Smooth muscle cell (in vitro differentiated cells): ENCODE results near the gene SDF2L1. TPM values are rescaled to one million over a fixed set of nuclear protein-coding genes. Genes with fewer than 3 reads are reported as not detected.

ENCODE experiments used
- DNase-seq: peaks from one replicate; lab custom pipeline; 2025; ENCODE audit not compliant: unreplicated experiment; lab: John Stamatoyannopoulos, UW
- H2AFZ ChIP-seq: fragments of 200-600 bp; sonication (generic); 2 replicates; pipeline ENCODE4 v1.6.0; 2016; ENCODE audit warnings: antibody characterized with exemption, low read depth, mild to moderate bottlenecking
- H3F3A ChIP-seq: fragments of 200-600 bp; sonication (generic); 2 replicates; pipeline ENCODE4 v1.6.0; 2017; ENCODE audit warnings: antibody characterized with exemption, low read depth
- H3K27ac ChIP-seq: fragments of 200-600 bp; sonication (generic); 2 replicates; pipeline ENCODE4 v1.5.1; 2016; ENCODE audit warnings: low read depth, mild to moderate bottlenecking
- H3K27me3 ChIP-seq: fragments of 200-600 bp; sonication (generic); 2 replicates; pipeline ENCODE4 v1.6.1; 2016; ENCODE audit warnings: low read depth, mild to moderate bottlenecking
- H3K36me3 ChIP-seq: fragments of 200-600 bp; sonication (generic); 2 replicates; pipeline ENCODE4 v1.5.1; 2016; ENCODE audit warnings: low read depth
- H3K4me1 ChIP-seq: fragments of 200-600 bp; sonication (generic); 2 replicates; pipeline ENCODE4 v1.5.1; 2016; ENCODE audit warnings: low read depth
- H3K4me2 ChIP-seq: fragments of 200-600 bp; sonication (generic); 2 replicates; pipeline ENCODE4 v1.6.0; 2016; ENCODE audit warnings: mild to moderate bottlenecking
- H3K4me3 ChIP-seq: fragments of 200-600 bp; sonication (generic); 2 replicates; pipeline ENCODE4 v1.5.1; 2016; ENCODE audit warnings: mild to moderate bottlenecking
- H3K79me2 ChIP-seq: fragments of 200-600 bp; sonication (generic); 2 replicates; pipeline ENCODE4 v1.6.0; 2016; ENCODE audit warnings: low read depth, mild to moderate bottlenecking
- H3K9ac ChIP-seq: fragments of 200-600 bp; sonication (generic); 2 replicates; pipeline ENCODE4 v1.6.0; 2016; ENCODE audit warnings: low read depth
- H3K9me3 ChIP-seq: fragments of 200-600 bp; sonication (generic); replicated peaks from 2 replicates; pipeline ENCODE4 v1.5.1; 2016; ENCODE audit warnings: low read depth
- H4K20me1 ChIP-seq: fragments of 200-600 bp; sonication (generic); 2 replicates; pipeline ENCODE4 v1.6.0; 2016; ENCODE audit warnings: low read depth
- WGBS: methylation state at CpG from one replicate; pipeline ENCODE4 v1.1.7; 2016; ENCODE audit warnings: low lambda C conversion rate; 5-methylcytosine and 5-hydroxymethylcytosine counted together
- polyA plus RNA-seq: library from polyadenylated mRNA; unstranded; fragments of >200 nt; fragmentation: Nextera tagmentation; extraction: Ambion mirVana; gene quantifications from 2 replicates; pipeline ENCODE4 v1.2.1, GENCODE V29; 2016
- total RNA-seq: library from RNA; depleted of rRNA; stranded (reverse); fragments of >200 nt; gene quantifications from 2 replicates; pipeline ENCODE4 v1.2.3, GENCODE V29; 2014
- TF ChIP-seq, protein P1 (sequence below): fragments of 200-600 bp; sonication (generic); IDR thresholded peaks from 2 replicates; pipeline ENCODE4 v1.5.1; 2017; ENCODE audit warnings: borderline replicate concordance, mild to moderate bottlenecking, antibody characterized with exemption; ENCODE audit not compliant: insufficient read depth, poor library complexity, severe bottlenecking

SDF2L1 gene
- total and polyA plus RNA-seq, 2 experiments from 2014 or later, result 24.9 to 102 TPM

GRCh38 chr22:21622919-21623647, 19.0 kb upstream of the SDF2L1 start:
- WGBS, result 95% methylated on average over 23 of the region's 23 CpGs
- Histone ChIP-seq H3K79me2 (peaks cover 36% of the 10 kb centered on the region), H3K9me3 (no peaks in the 10 kb centered on the region), H3K4me1 (no peaks in the 10 kb centered on the region), H3F3A (no peaks in the 10 kb centered on the region), H4K20me1 (peaks cover 96% of the 10 kb centered on the region), H3K27me3 (no peaks in the 10 kb centered on the region), H3K4me3 (no peak overlapping the region), H3K36me3 (no peaks in the 10 kb centered on the region), H3K9ac (no peak overlapping the region), H3K4me2 (no peak overlapping the region), H3K27ac (no peak overlapping the region), H2AFZ (no peak overlapping the region)
- DNase-seq, result no peak
- TF ChIP-seq, protein P1, sequence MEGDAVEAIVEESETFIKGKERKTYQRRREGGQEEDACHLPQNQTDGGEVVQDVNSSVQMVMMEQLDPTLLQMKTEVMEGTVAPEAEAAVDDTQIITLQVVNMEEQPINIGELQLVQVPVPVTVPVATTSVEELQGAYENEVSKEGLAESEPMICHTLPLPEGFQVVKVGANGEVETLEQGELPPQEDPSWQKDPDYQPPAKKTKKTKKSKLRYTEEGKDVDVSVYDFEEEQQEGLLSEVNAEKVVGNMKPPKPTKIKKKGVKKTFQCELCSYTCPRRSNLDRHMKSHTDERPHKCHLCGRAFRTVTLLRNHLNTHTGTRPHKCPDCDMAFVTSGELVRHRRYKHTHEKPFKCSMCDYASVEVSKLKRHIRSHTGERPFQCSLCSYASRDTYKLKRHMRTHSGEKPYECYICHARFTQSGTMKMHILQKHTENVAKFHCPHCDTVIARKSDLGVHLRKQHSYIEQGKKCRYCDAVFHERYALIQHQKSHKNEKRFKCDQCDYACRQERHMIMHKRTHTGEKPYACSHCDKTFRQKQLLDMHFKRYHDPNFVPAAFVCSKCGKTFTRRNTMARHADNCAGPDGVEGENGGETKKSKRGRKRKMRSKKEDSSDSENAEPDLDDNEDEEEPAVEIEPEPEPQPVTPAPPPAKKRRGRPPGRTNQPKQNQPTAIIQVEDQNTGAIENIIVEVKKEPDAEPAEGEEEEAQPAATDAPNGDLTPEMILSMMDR, result peak; percentile 2

DNA sequence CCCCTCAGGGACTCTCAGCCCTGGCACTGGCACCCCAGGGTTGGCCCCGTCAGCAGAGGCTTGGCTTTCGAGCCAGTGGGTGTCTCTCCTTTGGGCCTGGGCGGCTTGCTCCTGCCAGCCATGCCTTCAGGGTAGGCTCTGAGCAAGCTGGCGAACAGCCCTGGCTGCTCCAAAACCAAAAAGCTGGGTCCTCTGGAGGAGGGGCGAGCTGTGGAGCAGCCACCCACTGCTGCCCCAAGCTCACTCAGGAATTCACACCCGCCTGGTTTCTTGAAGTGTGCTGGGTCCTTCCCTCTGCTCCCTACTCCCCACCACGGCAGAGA, 18.5 kb upstream of the SDF2L1 start:
- peaks cover 96% of the 10 kb centered on the region for H4K20me1 ChIP-seq

DNA sequence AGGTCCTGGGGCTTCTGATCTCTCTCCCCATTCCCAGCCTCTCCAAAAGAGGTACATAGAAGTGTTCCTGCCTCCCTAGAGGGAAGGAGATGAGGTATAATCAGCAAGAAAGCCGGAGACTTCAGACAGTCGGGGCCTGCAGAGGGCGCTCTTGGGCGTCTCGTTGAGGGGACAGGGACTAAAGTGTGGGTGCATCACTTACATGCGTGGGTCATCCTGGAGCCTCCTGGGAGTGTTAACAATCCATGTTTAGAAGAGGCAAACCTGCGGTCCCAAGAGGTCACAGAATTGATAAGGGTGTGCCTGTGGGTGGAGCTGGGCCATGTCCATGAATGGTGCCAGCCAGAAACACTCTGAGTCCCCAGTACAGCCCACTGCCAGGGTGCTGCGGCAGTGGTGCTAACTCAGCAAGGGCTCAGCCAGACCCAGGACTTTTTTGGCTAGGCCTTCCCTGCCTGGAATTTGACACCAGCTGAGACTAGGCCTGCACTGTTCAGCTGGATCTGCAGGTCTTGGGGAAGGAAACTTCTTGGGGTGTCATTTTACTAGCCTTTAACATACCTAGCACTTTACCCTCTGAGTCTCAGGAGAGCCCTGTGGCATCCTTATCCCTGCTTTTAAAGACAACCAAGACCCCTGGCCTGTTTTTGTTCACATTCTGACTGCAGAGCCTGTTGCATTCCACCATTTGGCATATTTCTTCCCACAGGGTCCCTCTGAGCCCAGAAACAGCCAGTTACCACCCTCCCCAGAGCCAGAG, 17.8 kb upstream of the SDF2L1 start:
- WGBS, result 57% methylated on average over 8 of the region's 8 CpGs
- H3K79me2 ChIP-seq, result peaks cover 25% of the 10 kb centered on the region
- no peaks in the 10 kb centered on the region for H3K27me3 ChIP-seq
- no peaks in the 10 kb centered on the region for H3K4me1 ChIP-seq
- no peak overlapping the region for H3K9ac ChIP-seq
- H2AFZ ChIP-seq, result no peak overlapping the region
- TF ChIP-seq, protein P1, result peak; percentile 51
- H3K4me3 ChIP-seq, result no peak overlapping the region
- no peaks in the 10 kb centered on the region for H3K9me3 ChIP-seq
- no peaks in the 10 kb centered on the region for H3K36me3 ChIP-seq
- no peaks in the 10 kb centered on the region for H3F3A ChIP-seq
- H3K27ac ChIP-seq, result peak overlapping the region; percentile 8
- DNase-seq, result no peak
- peaks cover 96% of the 10 kb centered on the region for H4K20me1 ChIP-seq
- H3K4me2 ChIP-seq, result no peak overlapping the region

More for the DNA sequence above, 18.5 kb upstream of the SDF2L1 start:
- TF ChIP-seq, protein P1, result no peak
- Histone ChIP-seq H3K27me3 (no peaks in the 10 kb centered on the region), H3K9me3 (no peaks in the 10 kb centered on the region), H3K4me3 (no peak overlapping the region), H2AFZ (no peak overlapping the region), H3K27ac (no peak overlapping the region), H3K4me1 (no peaks in the 10 kb centered on the region), H3K4me2 (no peak overlapping the region), H3K79me2 (peaks cover 32% of the 10 kb centered on the region), H3K9ac (no peak overlapping the region), H3K36me3 (no peaks in the 10 kb centered on the region), H3F3A (no peaks in the 10 kb centered on the region)
- WGBS, result 94% methylated on average over 7 of the region's 7 CpGs
- no peak for DNase-seq
